Gastroesophageal sphincter (tissue), 4 donors: Measurements from ENCODE around the gene INTS14. TPM values are rescaled to one million over a fixed set of nuclear protein-coding genes. Genes with fewer than 3 reads are reported as not detected.
"Not testable (repeated sequence)": the region's sequence is repeated elsewhere in the genome, so short reads cannot be mapped to it uniquely, and the experiment has no call there.

Experiments used
- ATAC-seq: fragments of 150-250 bp; one replicate; pipeline ENCODE4 v1.9.1; 2016; ENCODE audit warnings: mild to moderate bottlenecking, moderate library complexity
- H3K27ac ChIP-seq, 4 donors: fragments of 200-600 bp; sonication (generic) in 3 of 4; 1 replicate in 3 of 4; 2 replicates in 1 of 4; pipeline ENCODE4 v1.5.1; 2016 to 2019
- H3K27me3 ChIP-seq: fragments of 200-600 bp; sonication (generic); one replicate; pipeline ENCODE4 v1.5.1; 2019
- H3K36me3 ChIP-seq, 2 donors: fragments of 200-600 bp; sonication (generic); one replicate each; pipeline ENCODE4 v1.5.1; 2019; ENCODE audit warnings: control low read depth in 1 of 2
- H3K4me1 ChIP-seq, 3 donors: fragments of 200-600 bp; sonication (generic); 1 replicate in 2 of 3; 2 replicates in 1 of 3; pipeline ENCODE4 v1.5.1; 2016 to 2019; ENCODE audit warnings: control low read depth in 2 of 3
- H3K4me3 ChIP-seq, 2 donors: fragments of 200-600 bp; sonication (generic); one replicate each; pipeline ENCODE4 v1.5.1; 2019; ENCODE audit warnings: mild to moderate bottlenecking in 1 of 2, moderate library complexity in 1 of 2
- H3K9me3 ChIP-seq, 3 donors: fragments of 200-600 bp; sonication (generic); one replicate each; pipeline ENCODE4 v1.5.1; 2017 to 2019; ENCODE audit warnings: control low read depth in 2 of 3
- EP300 ChIP-seq: sonication (generic); formaldehyde crosslinking; IDR thresholded peaks from one replicate; pipeline ENCODE4 v1.6.1; 2017; ENCODE audit warnings: antibody characterized with exemption, mild to moderate bottlenecking
- POLR2A ChIP-seq, 2 donors: fragments of 450-650 bp; IDR thresholded peaks; one replicate each; pipeline ENCODE4 v1.6.1; 2017; ENCODE audit warnings: antibody characterized with exemption in 2 of 2, mild to moderate bottlenecking in 2 of 2, moderate library complexity in 1 of 2
- POLR2AphosphoS5 ChIP-seq: sonication (generic); formaldehyde crosslinking; IDR thresholded peaks from one replicate; pipeline ENCODE4 v1.6.1; 2017; ENCODE audit warnings: antibody characterized with exemption
- WGBS, 2 donors: methylation state at CpG; one replicate each; pipeline ENCODE4 v1.1.5; 2018; ENCODE audit warnings: low coverage in 1 of 2; 5-methylcytosine and 5-hydroxymethylcytosine counted together
- total RNA-seq, 4 donors: library from RNA; depleted of rRNA; stranded (reverse); fragments of >200 nt; gene quantifications; one replicate each; pipeline ENCODE4 v1.1.0, GENCODE V29; 2016
- TF ChIP-seq, protein P1 (sequence below), 4 experiments: fragments of 200-600 bp in 2 of 4; fragments of 450-650 bp in 2 of 4; sonication (generic) in 1 of 4; IDR thresholded peaks; one replicate each; pipeline ENCODE4 v1.5.1; 2017 to 2019; ENCODE audit warnings: antibody characterized with exemption in 4 of 4, mild to moderate bottlenecking in 2 of 4, moderate library complexity in 2 of 4

INTS14 gene
- total RNA-seq, 4 donors from 2014 or later: 23.8 to 33.5 (median 28.8) TPM

DNA sequence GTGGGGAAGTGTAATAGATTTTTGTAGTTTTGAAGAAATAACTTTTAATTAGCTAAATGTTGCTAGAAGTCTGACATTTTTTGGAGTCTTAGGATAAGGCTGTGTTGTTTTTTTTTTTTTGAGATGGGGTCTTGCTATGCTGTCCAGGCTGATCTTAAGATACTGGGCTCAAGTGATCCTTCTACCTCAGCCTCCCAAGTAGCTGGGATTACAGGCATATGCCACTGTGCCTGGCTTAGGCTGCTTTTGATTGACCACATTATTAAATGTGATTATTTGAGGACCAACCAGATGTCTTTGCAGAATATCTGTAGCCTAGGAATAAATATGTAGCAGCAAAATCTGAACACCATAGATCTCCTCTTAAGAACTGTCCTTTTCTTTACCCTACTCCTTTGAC lies 51.0 kb downstream of the INTS14 start:
- TF ChIP-seq, protein P1, sequence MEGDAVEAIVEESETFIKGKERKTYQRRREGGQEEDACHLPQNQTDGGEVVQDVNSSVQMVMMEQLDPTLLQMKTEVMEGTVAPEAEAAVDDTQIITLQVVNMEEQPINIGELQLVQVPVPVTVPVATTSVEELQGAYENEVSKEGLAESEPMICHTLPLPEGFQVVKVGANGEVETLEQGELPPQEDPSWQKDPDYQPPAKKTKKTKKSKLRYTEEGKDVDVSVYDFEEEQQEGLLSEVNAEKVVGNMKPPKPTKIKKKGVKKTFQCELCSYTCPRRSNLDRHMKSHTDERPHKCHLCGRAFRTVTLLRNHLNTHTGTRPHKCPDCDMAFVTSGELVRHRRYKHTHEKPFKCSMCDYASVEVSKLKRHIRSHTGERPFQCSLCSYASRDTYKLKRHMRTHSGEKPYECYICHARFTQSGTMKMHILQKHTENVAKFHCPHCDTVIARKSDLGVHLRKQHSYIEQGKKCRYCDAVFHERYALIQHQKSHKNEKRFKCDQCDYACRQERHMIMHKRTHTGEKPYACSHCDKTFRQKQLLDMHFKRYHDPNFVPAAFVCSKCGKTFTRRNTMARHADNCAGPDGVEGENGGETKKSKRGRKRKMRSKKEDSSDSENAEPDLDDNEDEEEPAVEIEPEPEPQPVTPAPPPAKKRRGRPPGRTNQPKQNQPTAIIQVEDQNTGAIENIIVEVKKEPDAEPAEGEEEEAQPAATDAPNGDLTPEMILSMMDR (IDR thresholded peaks at IDR 0.05): no peak
- TF ChIP-seq POLR2AphosphoS5 (no peak), EP300 (no peak), POLR2A (IDR thresholded peaks at IDR 0.05) (no peak)
- Histone ChIP-seq H3K27ac (no peak overlapping the region), H3K36me3 (peaks cover 0 to 89% of the 10 kb centered on the region in 2 donors), H3K9me3 (no peaks in the 10 kb centered on the region), H3K4me1 (no peaks in the 10 kb centered on the region), H3K27me3 (no peaks in the 10 kb centered on the region), H3K4me3 (no peak overlapping the region)
- ATAC-seq: no peak

DNA sequence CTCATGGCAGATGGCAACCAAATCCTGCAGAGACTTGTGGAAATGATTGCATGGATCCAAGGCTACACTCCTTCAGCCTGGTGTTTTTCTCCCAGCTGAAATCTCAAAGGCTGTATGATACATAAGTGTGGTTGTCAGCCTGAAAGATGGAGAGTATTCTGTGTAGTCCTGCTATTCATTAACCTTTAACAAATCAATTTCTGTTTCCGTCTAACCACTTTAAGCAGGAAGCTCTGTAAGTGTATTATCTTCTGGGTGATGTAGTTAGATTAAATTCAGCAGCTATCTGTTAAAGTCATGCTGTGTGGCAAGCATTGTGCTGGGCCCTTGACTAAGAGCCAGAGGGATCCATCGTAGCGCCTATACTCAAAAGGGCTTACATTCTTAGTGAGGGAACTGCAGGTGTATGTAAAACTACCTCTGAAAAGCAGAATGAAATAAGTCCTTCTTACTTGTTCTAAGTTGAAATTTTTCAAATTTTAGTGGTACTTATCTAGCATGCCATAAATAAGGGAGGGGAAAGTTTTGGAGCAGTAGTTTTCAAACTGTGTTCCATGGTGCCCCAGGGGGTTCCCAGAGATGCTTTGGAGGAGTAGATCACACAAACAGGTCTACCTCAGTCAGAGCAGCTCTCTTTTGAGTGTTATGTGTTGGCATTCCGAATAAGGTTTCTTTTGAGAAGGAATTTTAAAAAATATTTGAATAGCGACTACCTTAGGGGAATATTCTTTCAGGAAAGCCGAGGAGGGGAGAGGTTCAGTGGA lies 51.8 kb downstream of the INTS14 start:
- no peak for ATAC-seq
- Histone ChIP-seq H3K27ac (no peak overlapping the region), H3K4me3 (no peak overlapping the region), H3K27me3 (no peaks in the 10 kb centered on the region), H3K9me3 (no peaks in the 10 kb centered on the region), H3K36me3 (peaks cover 0 to 89% of the 10 kb centered on the region in 2 donors), H3K4me1 (no peaks in the 10 kb centered on the region)
- 96 to 100% methylated on average over 5 to 6 of the region's 6 CpGs for WGBS, 2 donors
- TF ChIP-seq POLR2AphosphoS5 (no peak), EP300 (no peak), POLR2A (IDR thresholded peaks at IDR 0.05) (no peak)
- TF ChIP-seq, protein P1 (IDR thresholded peaks at IDR 0.05): no peak

DNA sequence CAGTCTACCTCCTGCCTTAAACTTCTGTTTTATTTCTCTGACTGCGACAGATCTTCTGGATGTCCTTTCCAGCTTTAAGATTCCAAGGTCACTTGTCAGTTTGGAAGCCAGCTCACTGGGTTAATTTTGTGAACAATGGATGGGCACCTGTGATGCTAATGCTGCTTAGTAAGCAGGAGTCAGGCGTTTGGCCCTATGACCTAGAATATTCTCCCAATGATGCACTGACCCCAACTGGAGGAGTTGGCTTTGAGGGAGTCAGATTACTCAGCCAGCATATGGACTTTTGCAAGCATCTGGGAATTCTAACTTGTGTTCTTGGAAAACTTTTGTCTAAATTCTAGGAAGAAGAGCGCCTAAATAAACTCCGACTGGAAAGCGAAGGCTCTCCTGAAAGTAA lies 52.6 kb downstream of the INTS14 start:
- 88 to 89% methylated on average over 3 to 5 of the region's 5 CpGs for WGBS, 2 donors
- H3K4me3 ChIP-seq: no peak overlapping the region
- H3K27me3 ChIP-seq: no peaks in the 10 kb centered on the region
- no peak overlapping the region for H3K27ac ChIP-seq
- no peaks in the 10 kb centered on the region for H3K9me3 ChIP-seq
- H3K4me1 ChIP-seq: no peaks in the 10 kb centered on the region
- ATAC-seq: no peak
- H3K36me3 ChIP-seq: peaks cover 0 to 85% of the 10 kb centered on the region in 2 donors
- TF ChIP-seq, protein P1 (IDR thresholded peaks at IDR 0.05): no peak
- TF ChIP-seq EP300 (no peak), POLR2A (IDR thresholded peaks at IDR 0.05) (no peak)

GRCh38 chr15:65556622-65557021 lies 54.3 kb downstream of the INTS14 start:
- no peaks in the 10 kb centered on the region for H3K4me1 ChIP-seq
- WGBS, 2 donors: 83 to 90% methylated on average over 4 to 7 of the region's 7 CpGs
- H3K27me3 ChIP-seq: no peaks in the 10 kb centered on the region
- H3K9me3 ChIP-seq: no peaks in the 10 kb centered on the region
- peaks cover 0 to 69% of the 10 kb centered on the region in 2 donors for H3K36me3 ChIP-seq
- TF ChIP-seq, protein P1 (IDR thresholded peaks at IDR 0.05): no peak
- TF ChIP-seq POLR2AphosphoS5 (no peak), POLR2A (IDR thresholded peaks at IDR 0.05) (no peak), EP300 (no peak)
- H3K4me3 ChIP-seq: no peak overlapping the region
- no peak for ATAC-seq
- H3K27ac ChIP-seq: no peak overlapping the region

GRCh38 chr15:65553691-65554090 lies 57.2 kb downstream of the INTS14 start:
- peaks cover 0 to 47% of the 10 kb centered on the region in 2 donors for H3K36me3 ChIP-seq
- no peaks in the 10 kb centered on the region for H3K9me3 ChIP-seq
- no peak overlapping the region for H3K4me3 ChIP-seq
- WGBS, 2 donors: 96 to 100% methylated on average over 1 to 3 of the region's 3 CpGs
- ATAC-seq: no peak
- H3K27ac ChIP-seq: no peak overlapping the region
- H3K4me1 ChIP-seq: no peaks in the 10 kb centered on the region
- TF ChIP-seq, protein P1 (IDR thresholded peaks at IDR 0.05): no peak
- TF ChIP-seq POLR2AphosphoS5 (no peak), POLR2A (IDR thresholded peaks at IDR 0.05) (no peak), EP300 (no peak)
- no peaks in the 10 kb centered on the region for H3K27me3 ChIP-seq

DNA sequence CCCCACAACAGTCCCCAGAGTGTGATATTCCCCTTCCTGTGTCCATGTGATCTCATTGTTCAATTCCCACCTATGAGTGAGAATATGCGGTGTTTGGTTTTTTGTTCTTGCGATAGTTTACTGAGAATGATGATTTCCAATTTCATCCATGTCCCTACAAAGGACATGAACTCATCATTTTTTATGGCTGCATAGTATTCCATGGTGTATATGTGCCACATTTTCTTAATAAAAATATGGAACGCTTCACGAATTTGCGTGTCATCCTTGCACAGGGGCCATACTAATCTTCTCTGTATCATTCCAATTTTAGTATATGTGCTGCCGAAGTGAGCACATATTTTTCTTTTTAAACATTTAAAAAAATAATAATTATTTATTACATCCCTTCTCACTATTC lies 58.1 kb downstream of the INTS14 start:
- not testable (repeated sequence) for H3K9me3 ChIP-seq, ATAC-seq, H3K27me3 ChIP-seq, H3K4me3 ChIP-seq, H3K27ac ChIP-seq, H3K4me1 ChIP-seq
- H3K36me3 ChIP-seq: peaks cover 0 to 39% of the 10 kb centered on the region in 2 donors
- WGBS, 2 donors: 98 to 100% methylated on average over 4 of the region's 6 CpGs
